Prostate gland (tissue), 2 donors: ENCODE data around the gene JPH3. TPM values are rescaled to one million over a fixed set of nuclear protein-coding genes. Genes with fewer than 3 reads are reported as not detected.
A peak's percentile ranks its signal among the peaks of the same experiment; 100 is the strongest.

ENCODE experiments used
- DNase-seq: peaks from one replicate; pipeline ENCODE4 v3.0.0-alpha.2; 2019; ENCODE audit warnings: low spot score
- H3K27ac ChIP-seq, 2 donors: fragments of 200-600 bp; sonication (generic); 2 replicates each; pipeline ENCODE4 v1.5.1; 2017 to 2019
- H3K27me3 ChIP-seq: fragments of 200-600 bp; sonication (generic); replicated peaks from 2 replicates; pipeline ENCODE4 v1.5.1; 2019; ENCODE audit not compliant: insufficient read depth
- H3K36me3 ChIP-seq, 2 donors: fragments of 200-600 bp; sonication (generic); 1 replicate in 1 of 2; 2 replicates in 1 of 2; pipeline versions ENCODE4 v1.5.1 to v1.8.1; 2017 to 2019
- H3K4me1 ChIP-seq: fragments of 200-600 bp; sonication (generic); replicated peaks from 2 replicates; pipeline ENCODE4 v1.5.1; 2019
- H3K4me3 ChIP-seq, 2 donors: fragments of 200-600 bp; sonication (generic); 2 replicates each; pipeline ENCODE4 v1.5.1; 2017 to 2019
- H3K9me3 ChIP-seq: fragments of 200-600 bp; sonication (generic); 2 replicates; pipeline ENCODE4 v1.5.1; 2017
- POLR2A ChIP-seq: fragments of 450-650 bp; IDR thresholded peaks from one replicate; pipeline ENCODE4 v1.6.1; 2016; ENCODE audit warnings: antibody characterized with exemption, mild to moderate bottlenecking
- POLR2AphosphoS5 ChIP-seq: sonication (generic); formaldehyde crosslinking; IDR thresholded peaks from one replicate; pipeline ENCODE4 v1.6.1; 2017; ENCODE audit warnings: antibody characterized with exemption
- WGBS: methylation state at CpG from one replicate; pipeline ENCODE4 v1.1.5; 2018; 5-methylcytosine and 5-hydroxymethylcytosine counted together
- intact Hi-C: fragments of 100-400 bp; cut with DNase I; formaldehyde crosslinking; loops from one replicate; pipeline ENCODE4 v1.14.2; 2022
- total RNA-seq, 2 donors: library from RNA; depleted of rRNA; stranded (reverse); fragments of >200 nt; gene quantifications; one replicate each; pipeline ENCODE4 v1.1.0, GENCODE V29; 2016
- TF ChIP-seq, protein P1 (sequence below), 4 experiments: fragments of 200-600 bp in 2 of 4; fragments of 450-650 bp in 2 of 4; sonication (generic) in 2 of 4; IDR thresholded peaks; 1 replicate in 3 of 4; 2 replicates in 1 of 4; pipeline ENCODE4 v1.5.1; 2016 to 2019; ENCODE audit warnings: antibody characterized with exemption in 4 of 4, mild to moderate bottlenecking in 2 of 4, moderate library complexity in 2 of 4

Gene JPH3
- total RNA-seq, 2 donors from 2014 or later, result 1.0 to 6.1 TPM

DNA sequence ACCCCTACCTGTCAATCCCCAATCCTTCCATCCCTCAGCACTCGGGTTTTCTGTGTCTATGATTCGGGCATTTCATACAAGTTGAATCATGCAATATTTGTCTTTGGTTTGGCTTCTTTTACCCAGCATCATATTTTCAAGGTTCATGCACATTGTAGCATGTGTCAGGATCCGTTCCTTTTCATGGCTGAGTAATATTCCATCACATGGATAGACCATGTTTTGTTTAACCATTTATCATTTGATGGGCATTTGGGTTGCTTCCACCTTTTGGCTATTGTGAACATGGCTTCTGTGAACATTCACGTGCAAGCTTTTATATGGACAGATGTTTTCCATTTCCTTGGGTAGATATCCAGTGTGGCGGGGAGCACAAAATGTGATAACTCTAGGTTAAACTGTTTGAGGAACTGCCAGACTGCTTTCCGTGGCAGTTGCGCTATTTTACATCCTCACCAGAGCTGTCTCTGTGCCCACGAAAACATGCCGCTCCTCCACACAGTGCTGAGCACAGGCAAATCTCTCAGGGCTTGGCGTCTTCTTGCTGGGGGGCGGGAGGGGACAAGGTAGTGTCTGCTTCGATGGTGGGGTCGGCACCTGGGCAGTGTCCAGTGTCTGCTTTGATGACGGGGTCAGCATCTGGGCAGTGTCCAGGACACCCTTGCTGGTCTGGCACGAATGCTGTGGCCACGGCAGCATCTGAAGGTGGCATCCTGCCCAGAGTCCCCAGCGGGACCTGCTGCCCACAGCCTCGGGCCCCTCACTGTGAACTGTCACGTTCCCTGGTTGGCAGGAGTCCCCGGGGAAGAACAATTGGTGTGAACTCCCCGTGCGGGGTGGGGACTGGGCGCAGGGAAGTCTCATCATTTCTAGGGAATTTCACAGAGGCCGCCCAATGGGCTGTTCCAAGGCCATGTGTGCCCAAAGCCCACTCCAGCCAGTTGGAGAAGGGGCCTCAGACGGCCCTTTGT is 32.4 kb upstream of the JPH3 start:
- Histone ChIP-seq H3K27ac (peak overlapping the region in 1 of 2 donors; percentile 25), H3K27me3 (no peaks in the 10 kb centered on the region), H3K4me3 (no peak overlapping the region), H3K4me1 (peaks cover 7% of the 10 kb centered on the region), H3K9me3 (no peaks in the 10 kb centered on the region), H3K36me3 (no peaks in the 10 kb centered on the region)
- WGBS, result 35% methylated on average over 25 of the region's 25 CpGs
- no peak for TF ChIP-seq POLR2A
- TF ChIP-seq POLR2AphosphoS5, result no peak
- TF ChIP-seq, protein P1, sequence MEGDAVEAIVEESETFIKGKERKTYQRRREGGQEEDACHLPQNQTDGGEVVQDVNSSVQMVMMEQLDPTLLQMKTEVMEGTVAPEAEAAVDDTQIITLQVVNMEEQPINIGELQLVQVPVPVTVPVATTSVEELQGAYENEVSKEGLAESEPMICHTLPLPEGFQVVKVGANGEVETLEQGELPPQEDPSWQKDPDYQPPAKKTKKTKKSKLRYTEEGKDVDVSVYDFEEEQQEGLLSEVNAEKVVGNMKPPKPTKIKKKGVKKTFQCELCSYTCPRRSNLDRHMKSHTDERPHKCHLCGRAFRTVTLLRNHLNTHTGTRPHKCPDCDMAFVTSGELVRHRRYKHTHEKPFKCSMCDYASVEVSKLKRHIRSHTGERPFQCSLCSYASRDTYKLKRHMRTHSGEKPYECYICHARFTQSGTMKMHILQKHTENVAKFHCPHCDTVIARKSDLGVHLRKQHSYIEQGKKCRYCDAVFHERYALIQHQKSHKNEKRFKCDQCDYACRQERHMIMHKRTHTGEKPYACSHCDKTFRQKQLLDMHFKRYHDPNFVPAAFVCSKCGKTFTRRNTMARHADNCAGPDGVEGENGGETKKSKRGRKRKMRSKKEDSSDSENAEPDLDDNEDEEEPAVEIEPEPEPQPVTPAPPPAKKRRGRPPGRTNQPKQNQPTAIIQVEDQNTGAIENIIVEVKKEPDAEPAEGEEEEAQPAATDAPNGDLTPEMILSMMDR (IDR thresholded peaks at IDR 0.05), result no peak
- DNase-seq, result no peak
- intact Hi-C loops, result loop anchor here (2.0 kb wide), 1 partner anchor 153 kb away; no protein-coding TSS in a partner anchor

DNA sequence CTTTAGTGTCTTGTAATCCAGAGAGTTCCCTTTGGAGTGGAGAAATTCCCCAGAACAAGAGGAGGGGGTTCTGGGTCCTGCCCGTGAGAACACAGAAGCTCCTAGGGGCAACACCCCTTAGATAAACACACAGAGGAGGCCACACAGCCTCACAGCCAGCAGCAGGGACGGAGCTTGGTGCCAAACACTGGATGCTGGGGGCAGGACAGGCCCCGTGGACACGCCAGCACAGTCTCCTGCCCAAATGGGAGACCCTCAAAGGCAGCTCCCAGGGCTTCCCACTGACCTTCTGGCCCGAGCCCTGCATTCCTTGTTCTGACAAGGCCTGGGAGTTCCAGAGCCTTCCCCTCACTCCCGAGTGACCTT is 31.8 kb upstream of the JPH3 start:
- TF ChIP-seq POLR2AphosphoS5, result no peak
- TF ChIP-seq POLR2A, result no peak
- TF ChIP-seq, protein P1 (IDR thresholded peaks at IDR 0.05), result no peak
- Histone ChIP-seq H3K27ac (peak overlapping the region in 1 of 2 donors; percentile 25), H3K4me1 (peaks cover 7% of the 10 kb centered on the region), H3K9me3 (no peaks in the 10 kb centered on the region), H3K4me3 (no peak overlapping the region), H3K36me3 (no peaks in the 10 kb centered on the region), H3K27me3 (no peaks in the 10 kb centered on the region)
- DNase-seq, result no peak
- 19% methylated on average over 6 of the region's 6 CpGs for WGBS
- intact Hi-C loops, result loop anchor here (2.0 kb wide), 1 partner anchor 154 kb away; no protein-coding TSS in a partner anchor

DNA sequence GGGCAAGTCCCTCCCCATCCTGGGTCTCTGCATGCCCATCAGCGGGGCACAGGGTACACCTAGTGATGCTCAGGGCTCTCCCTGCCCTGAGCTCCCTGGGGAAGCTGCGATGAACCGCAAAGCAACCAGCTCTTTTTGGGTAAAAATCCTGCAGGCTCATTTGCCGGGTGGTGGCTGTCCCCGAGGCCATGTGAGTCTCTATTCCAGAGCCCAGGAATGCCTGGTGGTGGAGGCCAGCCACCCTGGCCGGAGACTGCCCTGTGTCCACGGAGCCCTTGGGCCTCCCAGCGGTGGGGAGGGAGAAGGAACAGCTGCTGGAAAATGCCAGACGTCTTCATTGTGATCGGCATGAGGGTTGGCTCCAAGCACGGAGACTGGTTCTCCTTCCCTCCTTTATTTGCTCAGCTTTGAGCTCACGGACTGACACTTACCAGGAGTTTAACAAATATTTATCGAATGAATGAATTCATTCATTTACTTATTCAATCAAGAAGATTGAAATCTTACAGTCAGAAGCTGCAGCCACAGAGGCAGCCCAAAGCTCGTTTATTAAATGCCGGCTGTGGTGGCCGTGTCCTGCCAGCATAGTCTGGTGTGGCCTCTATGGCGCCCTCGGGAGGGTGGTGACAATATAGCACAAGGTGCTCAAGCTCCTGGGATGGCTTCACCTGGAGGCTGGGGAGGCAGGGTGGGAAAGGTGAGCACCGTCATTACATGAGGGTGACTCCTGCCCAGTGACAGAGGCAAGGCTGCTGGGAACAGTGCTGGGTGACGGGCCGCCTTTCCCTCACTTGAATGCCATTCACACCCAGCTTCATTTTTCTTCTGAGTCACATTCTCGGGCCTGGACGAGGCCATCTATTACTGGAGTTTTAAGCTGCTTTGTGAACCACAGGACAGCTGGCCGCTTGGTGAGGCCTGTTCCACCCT is 31.1 kb upstream of the JPH3 start:
- peak overlapping the region in 1 of 2 donors; percentile 25 for H3K27ac ChIP-seq
- 30% methylated on average over 24 of the region's 24 CpGs for WGBS

DNA sequence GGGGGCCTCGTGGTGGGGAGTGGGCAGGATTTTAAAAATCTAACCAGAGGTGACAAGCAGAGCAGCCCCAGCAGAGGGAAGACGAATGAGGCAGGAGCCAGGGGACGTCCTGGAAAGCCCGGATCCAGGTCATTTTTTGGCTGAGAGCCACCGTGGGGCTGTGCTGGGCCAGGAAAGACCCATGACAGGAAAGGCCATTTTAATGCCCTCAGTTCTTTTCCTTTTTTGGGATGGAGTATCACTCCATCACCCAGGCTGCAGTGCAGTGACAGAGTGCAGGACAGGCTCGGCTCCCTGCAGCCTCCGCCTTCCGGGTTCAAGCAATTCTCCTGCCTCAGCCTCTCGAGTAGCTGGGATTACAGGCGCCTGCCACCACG is 30.5 kb upstream of the JPH3 start:
- TF ChIP-seq POLR2A (no peak), POLR2AphosphoS5 (no peak)
- TF ChIP-seq, protein P1 (IDR thresholded peaks at IDR 0.05), result no peak
- no peak for DNase-seq
- 67% methylated on average over 11 of the region's 11 CpGs for WGBS
- Histone ChIP-seq H3K27me3 (peaks cover 5% of the 10 kb centered on the region), H3K9me3 (no peaks in the 10 kb centered on the region), H3K4me1 (peaks cover 7% of the 10 kb centered on the region), H3K27ac (no peak overlapping the region), H3K36me3 (no peaks in the 10 kb centered on the region), H3K4me3 (no peak overlapping the region)
- intact Hi-C loops, result loop anchor here (2.0 kb wide), 1 partner anchor 155 kb away; no protein-coding TSS in a partner anchor

More for the DNA sequence above, 31.1 kb upstream of the JPH3 start:
- Histone ChIP-seq H3K9me3 (no peaks in the 10 kb centered on the region), H3K4me3 (no peak overlapping the region), H3K4me1 (peaks cover 7% of the 10 kb centered on the region), H3K36me3 (no peaks in the 10 kb centered on the region), H3K27me3 (peaks cover 3% of the 10 kb centered on the region)
- DNase-seq, result peak; percentile 52
- TF ChIP-seq, protein P1 (IDR thresholded peaks at IDR 0.05), result peak; percentile 24 to 62 (median 30)
- TF ChIP-seq POLR2A (no peak), POLR2AphosphoS5 (peak; percentile 77)
- intact Hi-C loops, result loop anchor here (2.0 kb wide), 1 partner anchor 154 kb away; no protein-coding TSS in a partner anchor
